A172 (cell line): Measurements from ENCODE around the gene CYP4F22. TPM values are rescaled to one million over a fixed set of nuclear protein-coding genes. Genes with fewer than 3 reads are reported as not detected.
"Not testable (repeated sequence)": the region's sequence is repeated elsewhere in the genome, so short reads cannot be mapped to it uniquely, and the experiment has no call there.

ENCODE experiments used
- DNase-seq: peaks from one replicate; pipeline ENCODE4 v3.0.0-alpha.2; 2015; ENCODE audit warnings: low spot score
- total RNA-seq: library from RNA; depleted of rRNA; stranded (reverse); fragments of >200 nt; shearing (Covaris generic); gene quantifications from 2 replicates; pipeline ENCODE4 v1.2.3, GENCODE V29; 2014; rRNA removed

The CYP4F22 gene
- total RNA-seq, 1 experiment from 2014 or later = not detected

GRCh38 chr19:15570420-15570819, 62.1 kb downstream of the CYP4F22 start:
- no peak for DNase-seq

- no peak for DNase-seq
Observed at GRCh38 chr19:15575406-15575805, 67.1 kb downstream of the CYP4F22 start.

GRCh38 chr19:15576526-15577156, 68.3 kb downstream of the CYP4F22 start:
- DNase-seq = no peak

- no peak for DNase-seq
Observed at GRCh38 chr19:15577184-15577771, 69.0 kb downstream of the CYP4F22 start.

GRCh38 chr19:15583346-15583745, 75.0 kb downstream of the CYP4F22 start:
- no peak for DNase-seq

- DNase-seq = no peak
Observed at GRCh38 chr19:15584095-15584494, 75.8 kb downstream of the CYP4F22 start.

- peak; percentile 61 for DNase-seq
Observed at GRCh38 chr19:15584541-15585115, 76.3 kb downstream of the CYP4F22 start.

GRCh38 chr19:15587663-15588062, 79.3 kb downstream of the CYP4F22 start:
- DNase-seq = no peak

- DNase-seq = no peak
Observed at GRCh38 chr19:15588265-15588664, 79.9 kb downstream of the CYP4F22 start.

GRCh38 chr19:15589760-15590451, 81.6 kb downstream of the CYP4F22 start:
- no peak for DNase-seq

- no peak for DNase-seq
Observed at GRCh38 chr19:15591796-15592195, 83.5 kb downstream of the CYP4F22 start.

GRCh38 chr19:15592506-15592905, 84.2 kb downstream of the CYP4F22 start:
- DNase-seq = not testable (repeated sequence)

- DNase-seq = peak; percentile 25
Observed at GRCh38 chr19:15593766-15594165, 85.4 kb downstream of the CYP4F22 start.

- DNase-seq = peak; percentile 66
Observed at GRCh38 chr19:15595069-15595468, 86.7 kb downstream of the CYP4F22 start.

Other genes with a start within 250 kb of the CYP4F22 start
- gene BRD4, start 176.0 kb upstream of the CYP4F22 start, total RNA-seq = 7.1 and 19.1 TPM in 2 replicates
- gene AKAP8, start 128.7 kb upstream of the CYP4F22 start, total RNA-seq = 14.1 and 17.5 TPM in 2 replicates
- 53.2 and 56.4 TPM in 2 replicates for gene AKAP8L, start 89.5 kb upstream of the CYP4F22 start, total RNA-seq
- gene WIZ, start 58.6 kb upstream of the CYP4F22 start, total RNA-seq = 14.9 and 17.3 TPM in 2 replicates
- not detected in 2 replicates for gene RASAL3, start 44.0 kb upstream of the CYP4F22 start, total RNA-seq
- not detected in 2 replicates for gene PGLYRP2, start 29.0 kb upstream of the CYP4F22 start, total RNA-seq
- not detected in 2 replicates for gene CYP4F8, start 106.7 kb downstream of the CYP4F22 start, total RNA-seq
- 1.4 and 3.3 TPM in 2 replicates for gene CYP4F3, start 132.4 kb downstream of the CYP4F22 start, total RNA-seq
- gene CYP4F12, start 164.6 kb downstream of the CYP4F22 start, total RNA-seq = 1.3 and 1.6 TPM in 2 replicates
- not detected in 2 replicates for gene OR10H2, start 219.5 kb downstream of the CYP4F22 start, total RNA-seq
- gene OR10H3, start 229.5 kb downstream of the CYP4F22 start, total RNA-seq = not detected in 2 replicates